HS-27A (cell line): Measurements from ENCODE around the gene SKAP1.

Experiments used
- DNase-seq: peaks from one replicate; pipeline ENCODE4 v3.0.0-alpha.2; 2012; ENCODE audit warnings: low read depth, missing footprints

Gene SKAP1

GRCh38 chr17:48241770-48242497, 188.1 kb downstream of the SKAP1 start:
- DNase-seq: no peak

DNA sequence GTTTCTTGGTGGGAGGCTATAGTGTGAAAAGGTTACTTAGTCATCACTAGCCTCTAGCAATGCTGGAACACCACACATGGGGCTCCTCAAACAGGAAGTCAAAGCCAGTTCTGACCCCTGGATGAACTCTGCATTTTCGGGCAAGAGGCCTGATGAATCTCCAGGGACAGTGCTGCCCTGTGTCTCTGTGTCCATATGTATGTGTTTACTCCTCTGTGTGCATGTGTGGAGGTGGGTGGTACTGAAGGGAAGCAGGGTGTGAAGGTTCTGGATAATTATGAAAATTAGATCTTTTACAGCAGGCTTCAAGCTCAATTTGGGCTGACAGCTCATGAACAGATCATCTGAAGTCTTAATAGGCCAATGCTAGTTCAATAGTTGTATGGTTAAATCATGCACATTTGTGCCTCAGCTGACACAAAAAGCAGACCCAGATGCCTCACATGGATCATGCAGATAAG, 188.9 kb downstream of the SKAP1 start:
- DNase-seq: no peak

- DNase-seq: peak; percentile 68
These were observed 189.4 kb downstream of the SKAP1 start for GRCh38 chr17:48240562-48241130.

DNA sequence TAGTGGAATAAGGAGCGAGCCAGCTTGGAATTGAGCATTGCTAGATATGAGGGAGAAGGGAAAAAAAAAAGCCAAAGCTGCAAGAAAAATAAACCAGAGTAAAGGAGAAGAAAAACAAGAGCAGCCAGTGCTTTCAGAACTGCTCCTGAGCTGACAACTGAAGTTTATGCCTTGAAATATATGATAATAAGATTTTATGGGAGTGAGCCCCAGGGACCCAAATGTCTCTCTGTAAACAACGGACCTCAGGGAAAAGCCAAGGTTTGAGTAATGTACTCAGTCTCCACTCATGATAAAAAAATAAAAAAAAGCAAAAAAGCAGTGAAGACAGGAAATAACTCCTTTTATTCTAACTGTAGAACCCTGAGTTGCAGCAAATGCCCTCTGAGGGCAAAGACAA, 189.9 kb downstream of the SKAP1 start:
- no peak for DNase-seq

GRCh38 chr17:48239603-48239995, 190.4 kb downstream of the SKAP1 start:
- DNase-seq: no peak

DNA sequence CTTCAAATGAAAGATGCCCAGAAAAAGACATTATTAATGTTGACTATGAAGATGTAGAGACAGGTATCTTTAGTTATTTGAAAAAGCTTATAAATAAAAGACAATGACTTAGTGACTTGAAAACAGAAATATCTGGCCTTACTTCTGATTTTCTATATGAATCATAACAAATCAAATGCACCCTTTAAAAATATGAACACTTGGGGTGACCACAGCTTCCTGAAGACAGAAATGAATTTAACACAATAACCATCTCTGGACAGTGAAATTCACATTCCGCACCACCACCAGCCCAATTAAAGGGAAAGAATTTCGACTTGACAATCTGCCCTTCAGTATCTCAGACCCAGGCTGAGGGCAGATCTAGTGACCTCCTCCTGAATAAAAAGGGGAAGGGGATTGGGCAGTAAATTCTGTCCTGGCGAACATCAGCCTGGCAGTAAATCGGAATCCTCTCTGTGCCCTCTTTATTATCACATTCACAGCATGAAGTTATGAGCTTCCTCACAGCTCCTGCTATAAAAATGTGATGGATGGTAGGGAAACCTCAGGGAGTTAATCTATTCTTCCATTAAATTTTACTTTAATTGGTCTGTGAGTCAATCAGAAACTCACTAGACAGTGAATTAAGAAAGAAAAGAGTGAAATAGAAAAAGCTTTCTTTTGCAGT, 190.9 kb downstream of the SKAP1 start:
- DNase-seq: no peak

GRCh38 chr17:48237456-48237855, 192.6 kb downstream of the SKAP1 start:
- DNase-seq: no peak

DNA sequence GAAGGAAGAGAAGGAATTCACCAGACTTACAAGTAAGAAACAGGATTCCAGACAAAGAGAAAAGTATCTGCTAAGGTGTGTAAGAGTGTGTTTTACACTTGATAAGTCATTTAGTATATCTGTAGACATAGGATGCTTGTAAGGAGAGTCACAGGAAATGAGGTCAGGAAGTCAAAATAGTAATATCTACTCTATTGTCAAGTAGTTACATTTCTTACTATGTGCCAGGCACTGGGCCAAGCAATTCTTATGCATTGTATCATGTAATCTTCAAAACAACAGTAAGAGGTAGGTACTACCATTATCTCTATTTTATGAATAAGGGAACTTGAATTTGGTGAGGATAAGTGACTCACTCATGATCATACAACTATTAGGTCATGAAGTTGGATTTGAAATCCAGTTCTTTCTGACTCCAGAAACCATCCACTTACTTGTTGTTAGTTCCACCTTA, 193.3 kb downstream of the SKAP1 start:
- peak; percentile 89 for DNase-seq

GRCh38 chr17:48234922-48235321, 195.1 kb downstream of the SKAP1 start:
- DNase-seq: no peak

DNA sequence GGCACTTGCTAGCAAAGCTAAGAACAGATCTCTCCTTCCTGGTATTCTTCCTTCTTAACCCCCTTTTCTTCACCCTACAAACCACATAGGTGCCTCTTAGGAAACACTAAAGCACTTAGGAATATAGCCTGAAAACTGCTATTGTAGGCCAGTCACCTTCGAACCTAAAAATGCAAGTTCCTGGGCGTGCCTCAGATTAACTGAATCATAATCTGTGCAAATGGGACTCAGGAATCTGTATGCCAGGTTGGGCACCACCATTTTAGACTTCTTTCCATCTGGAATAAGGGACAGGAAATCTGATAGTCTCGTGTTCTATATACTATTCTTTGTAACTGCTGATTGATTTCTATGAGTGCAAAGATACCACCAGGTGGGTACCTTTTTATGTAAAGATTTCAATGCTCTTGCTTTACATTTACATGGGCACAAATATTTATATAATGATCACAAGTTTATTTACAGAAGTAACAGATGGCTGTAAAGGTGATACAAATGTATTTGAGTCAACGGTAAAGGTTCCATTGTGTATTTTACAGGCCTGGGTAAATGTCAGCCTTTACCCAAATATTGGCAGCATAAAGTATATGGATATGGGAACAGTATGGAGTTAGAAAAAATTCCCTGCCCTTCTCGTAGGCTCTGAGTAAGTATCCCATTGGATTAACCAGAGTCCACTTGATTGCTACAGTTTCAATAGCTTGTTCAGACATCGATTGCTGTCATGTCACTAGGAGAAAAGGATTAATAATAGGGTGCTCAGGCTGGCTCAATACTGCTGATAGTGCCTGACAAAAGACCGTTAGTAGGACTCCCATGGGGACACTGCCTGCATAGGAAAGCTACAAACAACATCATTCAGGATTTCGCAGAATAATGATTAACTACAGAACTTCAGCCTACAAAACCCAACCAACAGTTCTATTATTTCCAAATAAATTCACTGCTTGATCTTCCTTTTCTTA, 197.7 kb downstream of the SKAP1 start:
- no peak for DNase-seq

DNA sequence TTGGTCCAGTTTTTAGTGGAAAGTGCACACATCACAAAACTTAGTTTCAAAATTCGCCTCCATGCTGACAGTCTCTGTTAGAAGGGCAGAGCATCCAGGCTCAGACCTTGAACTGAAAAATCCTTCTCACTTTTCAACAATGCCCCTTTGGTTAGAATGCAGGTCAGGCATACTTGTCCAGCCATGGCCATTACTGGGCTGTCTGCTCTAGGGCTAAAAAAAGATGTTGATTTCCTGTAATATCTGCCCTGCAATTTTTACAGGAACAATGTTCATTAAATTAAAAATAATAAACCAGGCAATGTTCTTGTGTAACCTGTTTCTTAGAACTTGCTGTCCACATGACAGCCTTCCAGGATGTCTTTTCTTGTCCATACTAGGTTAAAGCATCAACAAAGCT, 200.1 kb downstream of the SKAP1 start:
- no peak for DNase-seq

GRCh38 chr17:48228720-48229119, 201.3 kb downstream of the SKAP1 start:
- DNase-seq: no peak

DNA sequence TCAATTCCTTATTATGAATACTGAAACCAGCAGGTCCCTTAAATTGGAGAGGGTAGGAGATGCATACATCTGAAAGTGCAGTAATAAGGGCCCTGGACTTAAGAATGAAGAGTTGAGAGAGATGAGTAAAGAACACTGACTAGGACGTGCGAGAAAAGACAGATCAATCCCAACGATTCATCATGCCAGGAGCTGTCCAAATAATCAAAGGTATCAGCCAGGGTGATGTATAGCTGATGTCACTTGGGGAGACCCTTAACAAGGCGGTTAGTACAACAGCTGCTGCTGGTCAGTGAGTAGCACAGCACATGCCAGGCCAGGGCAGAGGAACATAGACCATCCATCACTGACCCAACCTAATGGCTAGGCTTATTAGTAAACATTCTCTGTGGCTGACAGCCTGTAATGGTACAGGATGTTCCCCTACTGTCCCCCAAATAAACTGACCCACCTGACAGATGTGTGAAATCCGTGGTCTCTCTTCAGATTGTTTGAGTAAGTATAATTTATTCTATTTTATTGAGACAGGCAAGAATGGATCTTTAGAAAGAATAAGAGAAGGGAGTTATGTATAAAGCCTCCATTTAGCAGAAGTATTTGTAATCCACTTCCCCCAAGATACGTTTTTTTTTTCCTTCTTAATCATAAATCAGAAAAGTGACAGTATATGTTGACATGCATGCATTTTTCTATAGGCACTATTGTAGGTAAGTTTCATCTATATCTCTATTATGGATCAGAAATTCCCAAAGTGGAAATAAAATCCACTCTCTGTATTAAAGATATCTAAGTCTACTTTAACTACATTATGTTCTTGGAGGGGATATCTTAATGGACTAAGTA, 204.1 kb downstream of the SKAP1 start:
- DNase-seq: no peak

GRCh38 chr17:48223945-48224344, 206.1 kb downstream of the SKAP1 start:
- DNase-seq: no peak

- no peak for DNase-seq
These were observed 210.4 kb downstream of the SKAP1 start for GRCh38 chr17:48219617-48220016.

GRCh38 chr17:48215583-48216139, 214.4 kb downstream of the SKAP1 start:
- DNase-seq: no peak

DNA sequence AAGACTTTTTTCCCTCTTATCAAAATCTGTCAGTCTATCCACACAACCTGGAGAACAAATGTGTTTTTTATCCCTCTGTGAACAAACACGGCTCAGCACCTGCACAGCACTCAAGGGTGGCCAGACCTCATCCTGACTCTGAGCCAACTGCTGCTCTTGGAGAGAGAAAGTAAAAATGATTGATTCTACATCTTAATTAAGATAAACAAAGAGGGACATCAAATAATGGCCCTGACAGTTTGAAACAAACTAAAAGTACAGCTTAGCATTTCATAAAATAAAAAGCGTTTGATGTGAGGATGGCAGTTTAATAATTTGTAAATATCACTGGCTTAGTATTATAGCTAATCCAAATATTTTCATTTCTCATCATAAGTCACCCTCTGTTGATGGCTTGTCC, 216.2 kb downstream of the SKAP1 start:
- DNase-seq: no peak

DNA sequence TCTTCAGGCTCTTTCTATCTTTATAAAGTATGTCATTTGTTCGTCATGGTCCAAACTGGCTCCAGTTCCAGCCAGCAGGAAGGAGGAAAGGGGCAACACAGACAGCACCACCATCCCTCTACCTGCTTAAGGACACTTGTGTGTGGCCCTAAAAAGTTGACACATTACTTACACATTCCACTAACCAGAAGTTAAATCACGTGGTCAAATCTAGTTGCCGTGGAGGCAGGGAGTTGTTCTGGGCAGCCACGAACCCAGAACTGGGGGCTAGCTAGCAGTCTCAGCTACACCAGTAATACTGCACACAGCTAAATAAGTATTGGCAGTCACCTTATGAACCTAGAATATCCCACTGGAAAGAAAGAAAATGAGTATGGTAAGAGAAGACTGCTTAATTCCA, 218.2 kb downstream of the SKAP1 start:
- no peak for DNase-seq

- no peak for DNase-seq
These were observed 219.0 kb downstream of the SKAP1 start for GRCh38 chr17:48211011-48211410.

DNA sequence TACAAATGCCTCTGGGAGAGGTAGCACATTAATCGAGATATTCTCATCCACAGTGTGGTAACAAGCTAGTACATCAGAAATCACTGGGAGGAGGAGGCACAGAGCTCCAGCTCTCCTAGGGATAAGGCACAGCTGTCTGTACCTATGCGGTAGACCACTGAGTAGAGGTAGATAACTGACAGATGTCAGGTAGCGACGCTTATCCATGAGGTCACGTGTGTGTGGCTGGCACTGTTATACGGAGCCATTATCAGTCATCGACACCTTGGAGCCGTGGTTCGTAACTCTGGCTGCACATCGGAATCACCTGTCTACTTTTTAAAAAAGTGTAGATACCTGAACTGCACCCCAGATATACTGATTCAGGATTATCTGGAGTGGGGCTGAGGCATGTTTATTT, 220.0 kb downstream of the SKAP1 start:
- DNase-seq: no peak
